WTC11 (cell line): Measurements from ENCODE around the gene GALNT7. TPM values are rescaled to one million over a fixed set of nuclear protein-coding genes. Genes with fewer than 3 reads are reported as not detected.

Experiments used
- ATAC-seq: fragments of 200-7000 bp; cut with Tn5 transposase; 2 replicates; pipeline ENCODE4 v1.10.0; 2021; ENCODE audit warnings: mild to moderate bottlenecking, moderate library complexity
- CTCF ChIA-PET: fragments of 300-600 bp; sonication (Branson Sonifier 250); formaldehyde crosslinking; loops from one replicate; lab custom pipeline; 2021; ENCODE audit warnings: antibody characterized with exemption; lab: Charles Lee
- POLR2A ChIA-PET: fragments of 350-600 bp; sonication (Branson Sonifier 250); formaldehyde crosslinking; loops from one replicate; lab custom pipeline; 2021; ENCODE audit warnings: antibody characterized with exemption; lab: Charles Lee
- DNase-seq: peaks from one replicate; pipeline ENCODE4 v3.0.0; 2021; ENCODE audit warnings: low spot score
- H3K27ac Mint-ChIP-seq: 2 replicates; pipeline ENCODE4 v1.8.0; 2021; ENCODE audit warnings: mixed read lengths
- H3K27me3 Mint-ChIP-seq: 2 replicates; pipeline ENCODE4 v1.8.0; 2021; ENCODE audit warnings: low read depth, mild to moderate bottlenecking, moderate library complexity, mixed read lengths
- H3K36me3 Mint-ChIP-seq: 2 replicates; pipeline ENCODE4 v1.8.0; 2021; ENCODE audit warnings: mixed read lengths
- H3K4me1 Mint-ChIP-seq: 2 replicates; pipeline ENCODE4 v1.8.0; 2022; ENCODE audit warnings: mixed read lengths
- H3K4me3 Mint-ChIP-seq: 2 replicates; pipeline ENCODE4 v1.8.0; 2021; ENCODE audit warnings: mild to moderate bottlenecking, moderate library complexity, mixed read lengths
- H3K9me3 Mint-ChIP-seq: 2 replicates; pipeline ENCODE4 v1.8.0; 2021; ENCODE audit warnings: mixed read lengths
- ESRRA ChIP-seq: sonication (generic); formaldehyde crosslinking; IDR thresholded peaks from 2 replicates; pipeline ENCODE4 v1.8.1; 2022; ENCODE audit warnings: mild to moderate bottlenecking, missing genetic modification reagents, borderline replicate concordance
- FOXP1 ChIP-seq: sonication (generic); formaldehyde crosslinking; IDR thresholded peaks from 2 replicates; pipeline ENCODE4 v1.8.0; 2022; ENCODE audit warnings: missing genetic modification reagents, mild to moderate bottlenecking, moderate library complexity, borderline replicate concordance
- GRHL2 ChIP-seq: fragments of 250-450 bp; sonication (Bioruptor Pico); IDR thresholded peaks from 2 replicates; pipeline ENCODE4 v1.8.0; 2022; ENCODE audit warnings: mild to moderate bottlenecking, moderate library complexity; ENCODE audit not compliant: insufficient replicate concordance, severe bottlenecking
- JAZF1 ChIP-seq: fragments of 250-450 bp; sonication (Bioruptor Pico); IDR thresholded peaks from 2 replicates; pipeline ENCODE4 v1.9.0; 2021; ENCODE audit warnings: moderate library complexity, mild to moderate bottlenecking, inconsistent platforms
- NFATC4 ChIP-seq: fragments of 250-450 bp; sonication (Bioruptor Pico); IDR thresholded peaks from 2 replicates; pipeline ENCODE4 v1.9.0; 2021; ENCODE audit warnings: mild to moderate bottlenecking
- NFYB ChIP-seq: sonication (generic); formaldehyde crosslinking; conservative IDR thresholded peaks from 2 replicates; pipeline ENCODE4 v1.8.0; 2022; ENCODE audit warnings: low read depth, missing genetic modification reagents
- PREB ChIP-seq: sonication (generic); formaldehyde crosslinking; IDR thresholded peaks from 2 replicates; pipeline ENCODE4 v1.8.1; 2022; ENCODE audit warnings: mild to moderate bottlenecking, missing genetic modification reagents, moderate library complexity, borderline replicate concordance
- SMAD3 ChIP-seq: sonication (generic); formaldehyde crosslinking; IDR thresholded peaks from 2 replicates; pipeline ENCODE4 v1.8.0; 2022; ENCODE audit warnings: missing genetic modification reagents, mild to moderate bottlenecking, borderline replicate concordance
- SMAD4 ChIP-seq: sonication (generic); formaldehyde crosslinking; IDR thresholded peaks from 2 replicates; pipeline ENCODE4 v1.8.0; 2022; ENCODE audit warnings: mild to moderate bottlenecking, missing genetic modification reagents
- ZBTB43 ChIP-seq: sonication (generic); formaldehyde crosslinking; IDR thresholded peaks from 2 replicates; pipeline ENCODE4 v1.8.1; 2023; ENCODE audit warnings: mild to moderate bottlenecking, missing genetic modification reagents
- ZNF138 ChIP-seq: sonication (generic); formaldehyde crosslinking; conservative IDR thresholded peaks from 2 replicates; pipeline ENCODE4 v1.8.1; 2022; ENCODE audit warnings: mild to moderate bottlenecking, moderate library complexity, missing genetic modification reagents
- ZNF232 ChIP-seq: sonication (generic); formaldehyde crosslinking; IDR thresholded peaks from 2 replicates; pipeline ENCODE4 v1.8.0; 2022; ENCODE audit warnings: mild to moderate bottlenecking, missing genetic modification reagents
- ZNF263 ChIP-seq: sonication (generic); formaldehyde crosslinking; IDR thresholded peaks from 2 replicates; pipeline ENCODE4 v1.8.1; 2022; ENCODE audit warnings: low read depth, mild to moderate bottlenecking, moderate library complexity, missing genetic modification reagents
- ZNF532 ChIP-seq: fragments of 250-450 bp; sonication (Bioruptor Pico); IDR thresholded peaks from 2 replicates; pipeline ENCODE4 v1.9.0; 2021; ENCODE audit warnings: mild to moderate bottlenecking, borderline replicate concordance
- ZSCAN18 ChIP-seq: fragments of 250-450 bp; sonication (Bioruptor Pico); IDR thresholded peaks from 2 replicates; pipeline ENCODE4 v2.1.2; 2022; ENCODE audit warnings: mild to moderate bottlenecking, moderate library complexity
- total RNA-seq: library from RNA; stranded (reverse); gene quantifications from 3 replicates; pipeline ENCODE4 v1.2.3, GENCODE V29; 2021
- TF ChIP-seq, protein P1 (sequence below): fragments of 250-450 bp; sonication (Bioruptor Pico); IDR thresholded peaks from 2 replicates; pipeline ENCODE4 v1.9.0; 2021; ENCODE audit warnings: moderate library complexity, mild to moderate bottlenecking, inconsistent platforms, borderline replicate concordance
- TF ChIP-seq, protein P2 (sequence below): sonication (generic); formaldehyde crosslinking; IDR thresholded peaks from 2 replicates; pipeline ENCODE4 v1.8.1; 2022; ENCODE audit warnings: missing genetic modification reagents, borderline replicate concordance
- TF ChIP-seq, protein P3 (sequence below): sonication (generic); formaldehyde crosslinking; IDR thresholded peaks from 2 replicates; pipeline ENCODE4 v1.8.0; 2022; ENCODE audit warnings: mild to moderate bottlenecking, missing genetic modification reagents
- TF ChIP-seq, protein P4 (sequence below): sonication (generic); formaldehyde crosslinking; IDR thresholded peaks from 2 replicates; pipeline ENCODE4 v1.8.0; 2023; ENCODE audit warnings: missing genetic modification reagents

GALNT7 gene
- total RNA-seq, 1 experiment from 2014 or later = 86.9 TPM

GRCh38 chr4:173270312-173271027 lies 101.9 kb downstream of the GALNT7 start:
- peaks cover 28% of the 10 kb centered on the region for H3K9me3 Mint-ChIP-seq
- DNase-seq (no peak), ATAC-seq (0 out of 2 replicates have a peak, but pooled peaks have one; percentile 24)
- H3K27ac Mint-ChIP-seq = no peak overlapping the region
- peaks cover 37% of the 10 kb centered on the region for H3K36me3 Mint-ChIP-seq
- POLR2A ChIA-PET = no interaction called here
- TF ChIP-seq ZSCAN18 (CRISPR knock-in tag) (no peak), ZNF532 (no peak), ZBTB43 (no peak), PREB (no peak), FOXP1 (CRISPR knock-in tag) (no peak), GRHL2 (CRISPR knock-in tag) (no peak), ZNF138 (CRISPR knock-in tag) (no peak), ZNF263 (CRISPR knock-in tag) (no peak), NFYB (CRISPR knock-in tag) (no peak), JAZF1 (no peak), ESRRA (no peak), NFATC4 (CRISPR knock-in tag) (no peak), SMAD4 (CRISPR knock-in tag) (no peak), SMAD3 (no peak), ZNF232 (CRISPR knock-in tag) (no peak)
- TF ChIP-seq, protein P1, sequence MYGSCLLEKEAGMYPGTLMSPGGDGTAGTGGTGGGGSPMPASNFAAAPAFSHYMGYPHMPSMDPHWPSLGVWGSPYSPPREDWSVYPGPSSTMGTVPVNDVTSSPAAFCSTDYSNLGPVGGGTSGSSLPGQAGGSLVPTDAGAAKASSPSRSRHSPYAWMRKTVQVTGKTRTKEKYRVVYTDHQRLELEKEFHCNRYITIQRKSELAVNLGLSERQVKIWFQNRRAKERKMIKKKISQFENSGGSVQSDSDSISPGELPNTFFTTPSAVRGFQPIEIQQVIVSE (CRISPR knock-in tag) = no peak
- TF ChIP-seq, protein P2, sequence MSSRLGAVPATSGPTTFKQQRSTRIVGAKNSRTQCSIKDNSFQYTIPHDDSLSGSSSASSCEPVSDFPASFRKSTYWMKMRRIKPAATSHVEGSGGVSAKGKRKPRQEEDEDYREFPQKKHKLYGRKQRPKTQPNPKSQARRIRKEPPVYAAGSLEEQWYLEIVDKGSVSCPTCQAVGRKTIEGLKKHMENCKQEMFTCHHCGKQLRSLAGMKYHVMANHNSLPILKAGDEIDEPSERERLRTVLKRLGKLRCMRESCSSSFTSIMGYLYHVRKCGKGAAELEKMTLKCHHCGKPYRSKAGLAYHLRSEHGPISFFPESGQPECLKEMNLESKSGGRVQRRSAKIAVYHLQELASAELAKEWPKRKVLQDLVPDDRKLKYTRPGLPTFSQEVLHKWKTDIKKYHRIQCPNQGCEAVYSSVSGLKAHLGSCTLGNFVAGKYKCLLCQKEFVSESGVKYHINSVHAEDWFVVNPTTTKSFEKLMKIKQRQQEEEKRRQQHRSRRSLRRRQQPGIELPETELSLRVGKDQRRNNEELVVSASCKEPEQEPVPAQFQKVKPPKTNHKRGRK (CRISPR knock-in tag) = no peak
- TF ChIP-seq, protein P3, sequence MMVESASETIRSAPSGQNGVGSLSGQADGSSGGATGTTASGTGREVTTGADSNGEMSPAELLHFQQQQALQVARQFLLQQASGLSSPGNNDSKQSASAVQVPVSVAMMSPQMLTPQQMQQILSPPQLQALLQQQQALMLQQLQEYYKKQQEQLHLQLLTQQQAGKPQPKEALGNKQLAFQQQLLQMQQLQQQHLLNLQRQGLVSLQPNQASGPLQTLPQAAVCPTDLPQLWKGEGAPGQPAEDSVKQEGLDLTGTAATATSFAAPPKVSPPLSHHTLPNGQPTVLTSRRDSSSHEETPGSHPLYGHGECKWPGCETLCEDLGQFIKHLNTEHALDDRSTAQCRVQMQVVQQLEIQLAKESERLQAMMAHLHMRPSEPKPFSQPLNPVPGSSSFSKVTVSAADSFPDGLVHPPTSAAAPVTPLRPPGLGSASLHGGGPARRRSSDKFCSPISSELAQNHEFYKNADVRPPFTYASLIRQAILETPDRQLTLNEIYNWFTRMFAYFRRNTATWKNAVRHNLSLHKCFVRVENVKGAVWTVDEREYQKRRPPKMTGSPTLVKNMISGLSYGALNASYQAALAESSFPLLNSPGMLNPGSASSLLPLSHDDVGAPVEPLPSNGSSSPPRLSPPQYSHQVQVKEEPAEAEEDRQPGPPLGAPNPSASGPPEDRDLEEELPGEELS (CRISPR knock-in tag) = no peak
- TF ChIP-seq, protein P4, sequence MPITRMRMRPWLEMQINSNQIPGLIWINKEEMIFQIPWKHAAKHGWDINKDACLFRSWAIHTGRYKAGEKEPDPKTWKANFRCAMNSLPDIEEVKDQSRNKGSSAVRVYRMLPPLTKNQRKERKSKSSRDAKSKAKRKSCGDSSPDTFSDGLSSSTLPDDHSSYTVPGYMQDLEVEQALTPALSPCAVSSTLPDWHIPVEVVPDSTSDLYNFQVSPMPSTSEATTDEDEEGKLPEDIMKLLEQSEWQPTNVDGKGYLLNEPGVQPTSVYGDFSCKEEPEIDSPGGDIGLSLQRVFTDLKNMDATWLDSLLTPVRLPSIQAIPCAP (CRISPR knock-in tag) = no peak
- TF ChIP-seq, all 79 proteins: peak for 0
- CTCF ChIA-PET = interaction anchor here (0.8 to 2.3 kb wide), 5 partner anchors 13 to 257 kb away, joined by 3 to 19 read pairs (median 8); no protein-coding TSS in a partner anchor
- Mint-ChIP-seq H3K27me3 (no peaks in the 10 kb centered on the region), H3K4me3 (no peak overlapping the region), H3K4me1 (peaks cover 33% of the 10 kb centered on the region)
